ENCODE results near the gene CHD3.

DNA sequence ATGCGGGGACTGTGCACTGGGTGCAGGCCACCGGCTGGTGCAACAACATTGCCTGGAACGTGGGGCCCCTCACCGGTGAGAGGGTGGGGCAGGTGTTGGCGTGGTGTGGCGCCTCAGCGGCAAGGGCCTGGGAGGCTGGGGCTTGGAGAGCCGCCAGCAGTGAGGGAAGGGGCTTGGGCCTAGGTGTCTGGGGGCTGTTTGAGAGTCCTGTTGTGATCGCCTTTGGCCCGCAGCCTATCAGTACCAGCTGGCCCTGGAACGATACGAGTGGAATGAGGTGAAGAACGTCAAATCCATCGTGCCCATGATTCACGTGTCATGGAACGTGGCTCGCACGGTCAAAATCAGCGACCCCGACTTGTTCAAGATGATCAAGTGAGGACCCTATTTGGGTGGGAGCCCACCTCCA, 36.3 kb upstream of the CHD3 start:
- TF ChIP-seq, protein P1, sequence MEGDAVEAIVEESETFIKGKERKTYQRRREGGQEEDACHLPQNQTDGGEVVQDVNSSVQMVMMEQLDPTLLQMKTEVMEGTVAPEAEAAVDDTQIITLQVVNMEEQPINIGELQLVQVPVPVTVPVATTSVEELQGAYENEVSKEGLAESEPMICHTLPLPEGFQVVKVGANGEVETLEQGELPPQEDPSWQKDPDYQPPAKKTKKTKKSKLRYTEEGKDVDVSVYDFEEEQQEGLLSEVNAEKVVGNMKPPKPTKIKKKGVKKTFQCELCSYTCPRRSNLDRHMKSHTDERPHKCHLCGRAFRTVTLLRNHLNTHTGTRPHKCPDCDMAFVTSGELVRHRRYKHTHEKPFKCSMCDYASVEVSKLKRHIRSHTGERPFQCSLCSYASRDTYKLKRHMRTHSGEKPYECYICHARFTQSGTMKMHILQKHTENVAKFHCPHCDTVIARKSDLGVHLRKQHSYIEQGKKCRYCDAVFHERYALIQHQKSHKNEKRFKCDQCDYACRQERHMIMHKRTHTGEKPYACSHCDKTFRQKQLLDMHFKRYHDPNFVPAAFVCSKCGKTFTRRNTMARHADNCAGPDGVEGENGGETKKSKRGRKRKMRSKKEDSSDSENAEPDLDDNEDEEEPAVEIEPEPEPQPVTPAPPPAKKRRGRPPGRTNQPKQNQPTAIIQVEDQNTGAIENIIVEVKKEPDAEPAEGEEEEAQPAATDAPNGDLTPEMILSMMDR (IDR thresholded peaks at IDR 0.05) = no peak
- TF ChIP-seq POLR2A (IDR thresholded peaks at IDR 0.05) = no peak
